Astrocyte of the cerebellum (primary cell): ENCODE measurements around the gene CALML3.

Source experiments
- DNase-seq: peaks from one replicate; pipeline ENCODE4 v3.0.0-alpha.2; 2011; ENCODE audit warnings: low read depth
- H3K4me3 ChIP-seq: 2 replicates; pipeline ENCODE4 v1.5.1; 2011; ENCODE audit warnings: mild to moderate bottlenecking, low read depth, low read length, moderate library complexity
- in situ Hi-C: cut with HindIII; loops from 2 replicates; pipeline ENCODE4 v1.10.0; 2017; ENCODE audit warnings: low sequenced_read_pairs
- TF ChIP-seq, protein P1 (sequence below): IDR thresholded peaks from 2 replicates; pipeline ENCODE4 v1.5.1; 2012; ENCODE audit warnings: low read length, low read depth, moderate library complexity, mild to moderate bottlenecking; ENCODE audit errors: missing control alignments

CALML3 gene

GRCh38 chr10:5485948-5486852 lies 38.6 kb upstream of the CALML3 start:
- no peak overlapping the region for H3K4me3 ChIP-seq
- TF ChIP-seq, protein P1, sequence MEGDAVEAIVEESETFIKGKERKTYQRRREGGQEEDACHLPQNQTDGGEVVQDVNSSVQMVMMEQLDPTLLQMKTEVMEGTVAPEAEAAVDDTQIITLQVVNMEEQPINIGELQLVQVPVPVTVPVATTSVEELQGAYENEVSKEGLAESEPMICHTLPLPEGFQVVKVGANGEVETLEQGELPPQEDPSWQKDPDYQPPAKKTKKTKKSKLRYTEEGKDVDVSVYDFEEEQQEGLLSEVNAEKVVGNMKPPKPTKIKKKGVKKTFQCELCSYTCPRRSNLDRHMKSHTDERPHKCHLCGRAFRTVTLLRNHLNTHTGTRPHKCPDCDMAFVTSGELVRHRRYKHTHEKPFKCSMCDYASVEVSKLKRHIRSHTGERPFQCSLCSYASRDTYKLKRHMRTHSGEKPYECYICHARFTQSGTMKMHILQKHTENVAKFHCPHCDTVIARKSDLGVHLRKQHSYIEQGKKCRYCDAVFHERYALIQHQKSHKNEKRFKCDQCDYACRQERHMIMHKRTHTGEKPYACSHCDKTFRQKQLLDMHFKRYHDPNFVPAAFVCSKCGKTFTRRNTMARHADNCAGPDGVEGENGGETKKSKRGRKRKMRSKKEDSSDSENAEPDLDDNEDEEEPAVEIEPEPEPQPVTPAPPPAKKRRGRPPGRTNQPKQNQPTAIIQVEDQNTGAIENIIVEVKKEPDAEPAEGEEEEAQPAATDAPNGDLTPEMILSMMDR = no peak
- DNase-seq = no peak
- in situ Hi-C loops = no loop called here

DNA sequence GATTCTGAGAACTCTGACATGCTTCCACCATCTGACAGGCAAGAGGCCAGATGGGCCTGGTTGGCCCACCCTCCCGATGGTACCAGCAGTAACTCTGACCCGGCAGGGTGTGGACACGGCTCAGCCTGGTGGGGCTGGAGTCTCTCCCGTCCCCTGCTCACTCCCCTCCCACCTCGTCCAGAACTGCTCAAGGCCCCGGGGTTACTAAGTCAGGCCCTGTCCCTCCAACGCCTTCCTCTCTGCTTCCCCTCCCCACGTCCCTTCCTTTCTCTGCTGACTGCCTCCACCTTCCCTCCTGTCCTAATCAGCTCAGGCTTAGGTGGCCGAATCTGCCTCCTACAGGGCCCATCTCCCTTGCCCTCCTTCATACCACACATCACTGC lies 37.9 kb upstream of the CALML3 start:
- in situ Hi-C loops = no loop called here
- DNase-seq = no peak
- TF ChIP-seq, protein P1 = no peak
- no peak overlapping the region for H3K4me3 ChIP-seq

GRCh38 chr10:5488272-5489161 lies 36.2 kb upstream of the CALML3 start:
- in situ Hi-C loops = no loop called here
- TF ChIP-seq, protein P1 = no peak
- no peak overlapping the region for H3K4me3 ChIP-seq
- no peak for DNase-seq

GRCh38 chr10:5490032-5490431 lies 34.7 kb upstream of the CALML3 start:
- in situ Hi-C loops = loop anchor here (10.0 kb wide), 1 partner anchor 65 kb away; no protein-coding TSS in a partner anchor
- no peak for DNase-seq
- no peak overlapping the region for H3K4me3 ChIP-seq
- TF ChIP-seq, protein P1 = no peak

- DNase-seq = no peak
- TF ChIP-seq, protein P1 = no peak
- H3K4me3 ChIP-seq = no peak overlapping the region
- in situ Hi-C loops = loop anchor here (10.0 kb wide), 1 partner anchor 64 kb away; no protein-coding TSS in a partner anchor
These were observed 33.9 kb upstream of the CALML3 start for GRCh38 chr10:5490698-5491464.

- TF ChIP-seq, protein P1 = no peak
- no peak for DNase-seq
- H3K4me3 ChIP-seq = no peak overlapping the region
- in situ Hi-C loops = loop anchor here (10.0 kb wide), 1 partner anchor 63 kb away; no protein-coding TSS in a partner anchor
These were observed 33.3 kb upstream of the CALML3 start for GRCh38 chr10:5491477-5491876.
